GM12874 (cell line): ENCODE data around the gene MBL2.

Source experiments
- TF ChIP-seq, protein P1 (sequence below): IDR thresholded peaks from 2 replicates; pipeline ENCODE4 v1.5.1; 2011; ENCODE audit warnings: low read depth, mild to moderate bottlenecking, control low read depth, low read length, moderate library complexity; ENCODE audit not compliant: insufficient read depth

MBL2 gene

DNA sequence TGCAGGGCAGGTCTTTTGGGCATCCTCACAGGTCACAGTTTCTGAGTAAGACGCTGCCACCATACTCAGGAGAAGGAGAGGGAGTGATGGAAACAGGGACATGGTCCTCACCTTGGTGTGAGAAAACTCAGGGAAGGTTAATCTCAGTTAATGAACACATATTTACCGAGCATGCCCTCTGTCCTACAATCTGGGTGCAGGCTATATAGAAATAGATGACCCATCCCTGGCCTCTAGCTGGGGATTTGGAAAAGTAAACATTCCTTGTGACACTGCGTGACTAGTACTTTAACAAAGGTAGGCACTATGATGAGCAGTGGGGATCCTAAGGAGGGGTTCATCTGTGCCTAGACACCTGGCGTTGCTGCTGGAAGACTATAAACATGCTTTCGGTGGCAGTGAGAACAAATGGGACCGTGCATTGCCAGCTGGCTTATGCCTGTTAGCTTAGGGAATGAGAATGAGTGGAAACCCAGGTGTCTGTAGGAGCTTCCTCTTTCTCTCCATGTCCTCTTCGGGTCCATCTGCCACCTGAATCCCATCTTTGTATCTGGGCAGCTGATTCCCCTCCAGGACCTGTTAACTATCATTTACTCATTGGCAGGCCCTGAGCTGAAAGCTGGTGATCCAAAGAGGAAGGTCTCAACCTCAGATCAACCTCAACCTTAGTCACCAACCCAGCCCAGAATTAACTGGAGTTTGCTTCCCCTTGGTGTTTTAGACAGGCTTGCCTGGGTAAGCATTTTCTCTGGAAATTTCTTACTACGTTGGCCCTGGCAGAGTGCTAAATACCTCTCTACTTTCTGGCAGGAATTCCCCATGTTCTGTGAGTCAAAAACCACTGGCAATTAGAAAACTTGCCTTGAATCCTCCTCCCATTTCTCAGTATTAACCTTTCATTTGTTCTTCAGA is 794 bp downstream of the MBL2 start:
- TF ChIP-seq, protein P1, sequence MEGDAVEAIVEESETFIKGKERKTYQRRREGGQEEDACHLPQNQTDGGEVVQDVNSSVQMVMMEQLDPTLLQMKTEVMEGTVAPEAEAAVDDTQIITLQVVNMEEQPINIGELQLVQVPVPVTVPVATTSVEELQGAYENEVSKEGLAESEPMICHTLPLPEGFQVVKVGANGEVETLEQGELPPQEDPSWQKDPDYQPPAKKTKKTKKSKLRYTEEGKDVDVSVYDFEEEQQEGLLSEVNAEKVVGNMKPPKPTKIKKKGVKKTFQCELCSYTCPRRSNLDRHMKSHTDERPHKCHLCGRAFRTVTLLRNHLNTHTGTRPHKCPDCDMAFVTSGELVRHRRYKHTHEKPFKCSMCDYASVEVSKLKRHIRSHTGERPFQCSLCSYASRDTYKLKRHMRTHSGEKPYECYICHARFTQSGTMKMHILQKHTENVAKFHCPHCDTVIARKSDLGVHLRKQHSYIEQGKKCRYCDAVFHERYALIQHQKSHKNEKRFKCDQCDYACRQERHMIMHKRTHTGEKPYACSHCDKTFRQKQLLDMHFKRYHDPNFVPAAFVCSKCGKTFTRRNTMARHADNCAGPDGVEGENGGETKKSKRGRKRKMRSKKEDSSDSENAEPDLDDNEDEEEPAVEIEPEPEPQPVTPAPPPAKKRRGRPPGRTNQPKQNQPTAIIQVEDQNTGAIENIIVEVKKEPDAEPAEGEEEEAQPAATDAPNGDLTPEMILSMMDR: no peak

DNA sequence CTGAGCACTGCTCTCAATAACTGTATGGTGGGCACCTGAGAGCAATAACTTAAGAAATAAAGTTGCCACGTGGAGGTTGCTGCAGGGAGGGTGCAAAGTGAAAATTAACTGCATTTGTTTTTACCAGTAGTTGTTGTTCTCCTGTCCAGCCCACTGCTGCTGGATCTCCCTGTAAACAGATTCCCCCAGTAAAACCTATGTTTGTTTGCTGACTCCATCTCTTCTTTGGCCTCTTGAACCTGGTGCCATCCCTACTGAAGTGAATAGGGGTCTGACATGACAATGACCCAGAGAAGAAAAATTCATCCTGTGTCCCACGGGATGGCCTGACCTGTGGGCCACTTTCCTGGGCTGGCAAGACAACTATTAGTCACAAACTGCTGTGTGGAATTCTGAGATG is 1.7 kb downstream of the MBL2 start:
- TF ChIP-seq, protein P1: no peak

DNA sequence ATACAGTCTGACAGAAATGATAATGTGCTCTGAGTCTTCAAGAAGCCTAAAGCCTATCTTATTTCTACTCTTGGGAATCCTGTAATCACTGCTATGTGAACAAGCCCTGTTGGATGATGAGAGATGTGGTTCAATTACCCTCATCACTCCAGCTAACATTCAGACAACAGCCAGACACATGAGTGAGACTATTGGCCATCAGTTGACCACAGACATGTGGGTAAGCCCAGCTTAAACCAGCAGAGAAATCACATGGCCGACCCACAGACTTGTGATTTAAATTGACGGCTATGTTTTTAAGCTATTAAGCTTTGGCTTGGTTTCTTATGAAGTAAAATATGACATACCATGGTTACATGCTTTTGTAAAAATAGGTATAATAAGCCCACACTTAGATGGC is 2.6 kb downstream of the MBL2 start:
- TF ChIP-seq, protein P1: no peak

DNA sequence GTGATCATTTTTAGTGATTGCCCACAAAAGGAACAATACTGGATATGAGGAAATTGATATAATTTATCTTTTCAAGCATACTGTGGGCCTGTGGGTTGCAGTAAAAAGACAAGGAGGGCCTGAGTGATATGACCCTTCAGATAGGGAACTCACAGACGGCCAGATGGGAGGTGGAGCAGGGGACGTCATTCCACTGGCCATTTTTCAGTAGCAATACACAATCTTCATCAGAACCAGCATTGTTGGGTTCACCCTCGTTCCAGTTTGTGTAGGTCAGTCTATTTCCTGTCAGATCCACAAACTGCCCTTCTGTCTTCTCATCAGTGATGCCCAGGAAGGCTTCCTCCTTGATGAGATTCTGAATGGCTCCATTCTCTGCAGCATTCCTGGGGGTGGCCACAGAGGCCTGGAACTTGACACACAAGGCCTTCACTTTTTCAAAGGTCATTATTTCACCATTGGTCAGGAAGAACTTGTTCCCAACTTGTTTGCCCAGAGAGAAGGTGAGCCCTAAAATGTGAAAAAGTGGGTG is 4.5 kb downstream of the MBL2 start:
- TF ChIP-seq, protein P1: no peak

DNA sequence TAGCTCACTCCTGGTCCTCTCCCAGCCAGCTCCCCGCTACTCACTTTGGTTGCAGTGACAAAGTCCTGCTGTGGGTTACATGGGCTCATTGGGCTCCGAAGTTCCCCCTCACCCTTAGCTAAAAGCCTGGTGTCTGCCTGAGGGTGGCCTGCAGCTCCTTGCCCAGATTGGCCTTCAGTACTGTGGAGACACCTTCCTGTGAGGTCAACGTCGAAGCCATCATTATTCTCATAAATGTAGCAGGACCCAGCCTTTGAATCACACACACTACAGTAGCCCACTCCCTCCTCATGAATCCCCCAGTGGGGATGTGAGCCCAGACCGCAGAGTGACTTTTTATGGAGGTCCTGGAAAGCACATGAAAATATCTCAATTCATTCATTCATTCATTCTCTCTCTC is 10.5 kb downstream of the MBL2 start:
- TF ChIP-seq, protein P1: no peak

DNA sequence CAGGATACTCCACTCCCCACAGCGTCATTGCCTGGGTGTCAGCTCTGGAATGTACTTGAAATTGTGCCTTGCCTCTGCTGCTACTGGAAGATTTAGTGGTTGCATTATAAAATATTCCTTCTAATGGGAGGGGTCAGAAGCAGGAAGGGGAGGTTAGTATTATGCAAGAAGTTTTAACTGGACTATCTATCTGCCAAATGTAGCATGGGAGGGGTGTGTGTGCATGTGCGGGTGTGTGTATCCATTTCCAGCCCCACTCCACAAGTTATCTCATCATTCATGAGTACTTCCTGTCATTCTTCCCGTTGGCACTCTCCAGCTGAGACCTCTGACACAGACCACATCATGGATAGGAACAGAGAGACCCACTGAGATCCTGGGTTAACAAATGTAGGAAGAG is 13.4 kb downstream of the MBL2 start:
- TF ChIP-seq, protein P1: no peak

DNA sequence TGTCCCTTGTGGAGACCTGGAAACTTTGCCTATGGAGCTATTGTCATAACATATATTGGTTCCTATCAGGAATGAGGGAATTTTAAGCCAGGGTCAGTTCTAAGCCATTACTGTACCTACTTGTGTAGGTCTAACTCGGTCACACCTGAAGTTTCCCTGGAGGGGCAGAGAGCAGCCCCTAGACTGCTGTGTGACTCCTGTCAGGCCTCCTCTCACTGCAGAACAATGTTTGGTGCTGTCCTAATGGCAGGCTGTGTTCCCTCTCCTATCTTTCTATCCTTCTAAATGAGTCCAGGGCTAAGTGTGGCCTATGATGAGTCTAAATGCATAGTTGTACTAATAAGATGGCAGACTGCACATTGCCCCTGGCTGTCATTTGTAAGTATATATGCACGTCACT is 14.2 kb downstream of the MBL2 start:
- TF ChIP-seq, protein P1: no peak
